Fibroblast of lung (primary cell): Measurements from ENCODE around the gene OR2AE1. TPM values are rescaled to one million over a fixed set of nuclear protein-coding genes. Genes with fewer than 3 reads are reported as not detected.

Source experiments
- DNase-seq, 2 donors: peaks; one replicate each; pipeline versions ENCODE4 v3.0.0 to v3.0.0-alpha.2; 2010; ENCODE audit warnings: low read depth in 2 of 2
- H2AFZ ChIP-seq: 2 replicates; pipeline ENCODE4 v1.5.1; 2012; ENCODE audit warnings: low read length, control low read depth, inconsistent platforms
- H3K27ac ChIP-seq: 2 replicates; pipeline ENCODE4 v1.5.1; 2011; ENCODE audit warnings: low read length, control low read depth; ENCODE audit not compliant: insufficient read depth
- H3K27me3 ChIP-seq: 2 replicates; pipeline ENCODE4 v1.5.1; 2011; ENCODE audit warnings: mild to moderate bottlenecking, low read length; ENCODE audit not compliant: control insufficient read depth, insufficient read depth
- H3K36me3 ChIP-seq: 2 replicates; pipeline ENCODE4 v1.5.1; 2011; ENCODE audit warnings: low read length; ENCODE audit not compliant: control insufficient read depth, insufficient read depth
- H3K4me1 ChIP-seq: 2 replicates; pipeline ENCODE4 v1.5.1; 2011; ENCODE audit warnings: low read length; ENCODE audit not compliant: control insufficient read depth, insufficient read depth; ENCODE audit errors: extremely low read depth
- H3K4me2 ChIP-seq: 2 replicates; pipeline ENCODE4 v1.5.1; 2011; ENCODE audit warnings: low read length, control low read depth; ENCODE audit not compliant: insufficient read depth; ENCODE audit errors: extremely low read depth
- H3K4me3 ChIP-seq, 4 experiments: fragments of 200-600 bp in 1 of 4; sonication (generic) in 1 of 4; replicated peaks in 1 of 4; 2 replicates each; pipeline ENCODE4 v1.5.1; 2011 to 2016; ENCODE audit warnings: low read length in 4 of 4, low read depth in 3 of 4, mild to moderate bottlenecking in 3 of 4, control low read depth in 2 of 4, inconsistent platforms in 1 of 4, mixed read lengths in 1 of 4; ENCODE audit not compliant: insufficient read depth in 1 of 4; ENCODE audit errors: control extremely low read depth in 1 of 4
- H3K79me2 ChIP-seq: 2 replicates; pipeline ENCODE4 v1.5.1; 2012; ENCODE audit warnings: mild to moderate bottlenecking, low read length, inconsistent platforms; ENCODE audit not compliant: control insufficient read depth, insufficient read depth
- H3K9ac ChIP-seq: 2 replicates; pipeline ENCODE4 v1.5.1; 2011; ENCODE audit warnings: mild to moderate bottlenecking, low read length, control low read depth; ENCODE audit not compliant: insufficient read depth
- H3K9me3 ChIP-seq: 2 replicates; pipeline ENCODE4 v1.5.1; 2012; ENCODE audit warnings: low read depth, low read length; ENCODE audit not compliant: control insufficient read depth, insufficient read depth
- H4K20me1 ChIP-seq: 2 replicates; pipeline ENCODE4 v1.5.1; 2011; ENCODE audit warnings: low read length; ENCODE audit not compliant: control insufficient read depth, insufficient read depth; ENCODE audit errors: extremely low read depth
- CTCF ChIP-seq, 2 donors: IDR thresholded peaks in 1 of 2; conservative IDR thresholded peaks in 1 of 2; 1 replicate in 1 of 2; 2 replicates in 1 of 2; pipeline ENCODE4 v1.5.1; 2011 to 2012; ENCODE audit warnings: low read length in 2 of 2, control low read depth in 1 of 2, inconsistent platforms in 1 of 2, low read depth in 1 of 2, mild to moderate bottlenecking in 1 of 2
- EZH2 ChIP-seq: IDR thresholded peaks from 2 replicates; pipeline ENCODE4 v1.5.1; 2012; ENCODE audit warnings: low read length, control low read depth, mild to moderate bottlenecking; ENCODE audit errors: missing control alignments
- polyA plus RNA-seq, 2 donors: library from polyadenylated mRNA; depleted of rRNA in 1 of 2; stranded (reverse) in 1 of 2; unstranded in 1 of 2; fragments of >200 nt; gene quantifications; 2 replicates each; pipeline ENCODE4 v1.2.1, GENCODE V29; 2011 to 2012; ENCODE audit warnings: missing spikeins in 1 of 2
- total RNA-seq: library from RNA; depleted of rRNA; stranded (reverse); fragments of >200 nt; gene quantifications from 2 replicates; pipeline ENCODE4 v1.2.1, GENCODE V29; 2014

Gene OR2AE1
- total and polyA plus RNA-seq, 2 donors (not counting 1 experiment from before 2014, with no cell fraction given), result 0.10 to 0.17 TPM

GRCh38 chr7:99918959-99919813 is 42.4 kb upstream of the OR2AE1 start, which contains the start of gene TRIM4:
TSS of gene TRIM4 (minus strand) at chr7:99919530. CDS start at chr7:99919401, 129 bp downstream.
- peak within 1 kb of the TSS; percentile 67 to 98 (median 82) for H3K4me3 ChIP-seq
- no peaks in the 10 kb centered on the region for H3K27me3 ChIP-seq
- peak within 1 kb of the TSS; percentile 95 for H2AFZ ChIP-seq
- peaks cover 48% of the 10 kb centered on the region for H3K79me2 ChIP-seq
- H3K9ac ChIP-seq, result peak within 1 kb of the TSS; percentile 91
- H3K9me3 ChIP-seq, result no peaks in the 10 kb centered on the region
- H3K27ac ChIP-seq, result peak within 1 kb of the TSS; percentile 89
- H4K20me1 ChIP-seq, result peaks cover 5% of the 10 kb centered on the region
- peaks cover 4% of the 10 kb centered on the region for H3K4me1 ChIP-seq
- no peaks in the 10 kb centered on the region for H3K36me3 ChIP-seq
- TF ChIP-seq EZH2 (no peak), CTCF (conservative IDR thresholded peaks at IDR 0.05 in 1 of 2, IDR thresholded peaks at IDR 0.05 in 1 of 2; ENCODE audit: low read depth in 1 of 2, low read length in 2 of 2) (peak; percentile 14 to 28)
- peak; percentile 93 to 95 for DNase-seq
- peak within 1 kb of the TSS; percentile 89 for H3K4me2 ChIP-seq

- no peak overlapping the region for H3K9ac ChIP-seq
- no peak overlapping the region for H2AFZ ChIP-seq
- H3K4me1 ChIP-seq, result no peaks in the 10 kb centered on the region
- no peak overlapping the region for H3K4me2 ChIP-seq
- H3K27me3 ChIP-seq, result no peaks in the 10 kb centered on the region
- no peak for DNase-seq
- TF ChIP-seq CTCF (conservative IDR thresholded peaks at IDR 0.05 in 1 of 2, IDR thresholded peaks at IDR 0.05 in 1 of 2; ENCODE audit: low read depth in 1 of 2, low read length in 2 of 2), result no peak
- no peak for TF ChIP-seq EZH2
- H4K20me1 ChIP-seq, result peaks cover 4% of the 10 kb centered on the region
- H3K79me2 ChIP-seq, result peaks cover 44% of the 10 kb centered on the region
- no peak overlapping the region for H3K27ac ChIP-seq
- H3K4me3 ChIP-seq, result no peak overlapping the region
- H3K36me3 ChIP-seq, result no peaks in the 10 kb centered on the region
- H3K9me3 ChIP-seq, result no peaks in the 10 kb centered on the region
Observed at GRCh38 chr7:99910976-99911375, 34.1 kb upstream of the OR2AE1 start.

- peaks cover 14% of the 10 kb centered on the region for H3K36me3 ChIP-seq
- H3K9me3 ChIP-seq, result no peaks in the 10 kb centered on the region
- TF ChIP-seq EZH2 (no peak), CTCF (conservative IDR thresholded peaks at IDR 0.05 in 1 of 2, IDR thresholded peaks at IDR 0.05 in 1 of 2; ENCODE audit: low read depth in 1 of 2, low read length in 2 of 2) (no peak)
- H3K27ac ChIP-seq, result no peak overlapping the region
- H3K27me3 ChIP-seq, result no peaks in the 10 kb centered on the region
- no peaks in the 10 kb centered on the region for H3K4me1 ChIP-seq
- no peak for DNase-seq
- no peak overlapping the region for H3K4me3 ChIP-seq
- H4K20me1 ChIP-seq, result no peaks in the 10 kb centered on the region
- H3K9ac ChIP-seq, result no peak overlapping the region
- H3K4me2 ChIP-seq, result no peak overlapping the region
- no peak overlapping the region for H2AFZ ChIP-seq
- H3K79me2 ChIP-seq, result no peaks in the 10 kb centered on the region
Observed at GRCh38 chr7:99901581-99901980, 24.7 kb upstream of the OR2AE1 start.
